NB4 (cell line): ENCODE results near the gene EXOC3L2.

Source experiments
- POLR2A ChIP-seq: IDR thresholded peaks from 2 replicates; pipeline ENCODE4 v1.6.1; 2011; ENCODE audit warnings: mild to moderate bottlenecking; ENCODE audit not compliant: insufficient read length; ENCODE audit errors: extremely low read depth
- TF ChIP-seq, protein P1 (sequence below): IDR thresholded peaks from one replicate; pipeline ENCODE4 v1.5.1; 2012; ENCODE audit warnings: low read depth, low read length
- TF ChIP-seq, protein P2 (sequence below): IDR thresholded peaks from 2 replicates; pipeline ENCODE4 v1.6.1; 2011; ENCODE audit warnings: low read depth, low read length

DNA sequence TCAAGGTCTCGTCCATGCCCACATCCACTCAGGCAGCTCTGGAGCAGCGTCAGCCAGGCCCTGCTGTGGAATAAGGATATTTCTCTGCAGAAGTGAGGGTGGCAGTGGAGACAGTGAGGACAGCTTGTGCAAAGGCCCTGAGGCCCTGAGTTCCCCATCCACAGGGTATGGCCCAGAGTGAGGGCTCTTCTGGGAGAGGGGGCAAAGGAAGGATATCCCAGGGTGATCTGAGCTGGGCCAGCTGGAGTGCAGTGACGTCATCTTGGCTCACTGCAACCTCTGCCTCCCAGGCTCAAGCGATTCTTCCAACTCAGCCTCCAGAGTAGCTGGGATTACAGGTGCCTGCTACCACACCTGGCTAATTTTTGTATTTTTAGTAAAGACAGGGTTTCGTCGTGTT lies 17.4 kb upstream of the EXOC3L2 start:
- TF ChIP-seq, protein P1, sequence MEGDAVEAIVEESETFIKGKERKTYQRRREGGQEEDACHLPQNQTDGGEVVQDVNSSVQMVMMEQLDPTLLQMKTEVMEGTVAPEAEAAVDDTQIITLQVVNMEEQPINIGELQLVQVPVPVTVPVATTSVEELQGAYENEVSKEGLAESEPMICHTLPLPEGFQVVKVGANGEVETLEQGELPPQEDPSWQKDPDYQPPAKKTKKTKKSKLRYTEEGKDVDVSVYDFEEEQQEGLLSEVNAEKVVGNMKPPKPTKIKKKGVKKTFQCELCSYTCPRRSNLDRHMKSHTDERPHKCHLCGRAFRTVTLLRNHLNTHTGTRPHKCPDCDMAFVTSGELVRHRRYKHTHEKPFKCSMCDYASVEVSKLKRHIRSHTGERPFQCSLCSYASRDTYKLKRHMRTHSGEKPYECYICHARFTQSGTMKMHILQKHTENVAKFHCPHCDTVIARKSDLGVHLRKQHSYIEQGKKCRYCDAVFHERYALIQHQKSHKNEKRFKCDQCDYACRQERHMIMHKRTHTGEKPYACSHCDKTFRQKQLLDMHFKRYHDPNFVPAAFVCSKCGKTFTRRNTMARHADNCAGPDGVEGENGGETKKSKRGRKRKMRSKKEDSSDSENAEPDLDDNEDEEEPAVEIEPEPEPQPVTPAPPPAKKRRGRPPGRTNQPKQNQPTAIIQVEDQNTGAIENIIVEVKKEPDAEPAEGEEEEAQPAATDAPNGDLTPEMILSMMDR, result no peak
- no peak for TF ChIP-seq POLR2A
- TF ChIP-seq, protein P2, sequence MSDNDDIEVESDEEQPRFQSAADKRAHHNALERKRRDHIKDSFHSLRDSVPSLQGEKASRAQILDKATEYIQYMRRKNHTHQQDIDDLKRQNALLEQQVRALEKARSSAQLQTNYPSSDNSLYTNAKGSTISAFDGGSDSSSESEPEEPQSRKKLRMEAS, result no peak
